CD4-positive, alpha-beta T cell treated with Interleukin-4 for 1 hour (primary cell): ENCODE results near the gene CECR2.
"Not testable (repeated sequence)": the region's sequence is repeated elsewhere in the genome, so short reads cannot be mapped to it uniquely, and the experiment has no call there.

Experiments
- DNase-seq, 2 donors: peaks; one replicate each; pipeline ENCODE4 v3.0.0-alpha.2; 2020 to 2022

CECR2 gene

DNA sequence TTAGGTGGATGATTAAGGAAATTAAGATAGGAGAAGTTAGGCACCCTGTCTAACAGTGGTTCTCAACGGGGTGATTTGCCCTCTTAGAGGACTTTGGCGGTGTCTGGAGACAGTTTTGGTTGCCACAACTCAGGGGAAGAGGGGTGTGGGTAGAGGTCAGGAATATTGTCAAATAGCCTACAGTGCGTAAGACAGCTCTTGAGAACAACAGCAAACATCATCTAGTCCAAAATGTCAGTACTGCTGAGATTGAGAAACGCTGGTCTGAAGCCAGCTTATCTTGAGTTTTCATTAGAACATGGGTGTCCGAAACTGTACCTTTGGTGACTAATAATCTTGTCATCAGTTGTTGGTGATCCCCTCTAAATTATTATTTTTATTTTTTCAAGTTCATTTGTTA is 38.4 kb downstream of the CECR2 start:
- no peak for DNase-seq

DNA sequence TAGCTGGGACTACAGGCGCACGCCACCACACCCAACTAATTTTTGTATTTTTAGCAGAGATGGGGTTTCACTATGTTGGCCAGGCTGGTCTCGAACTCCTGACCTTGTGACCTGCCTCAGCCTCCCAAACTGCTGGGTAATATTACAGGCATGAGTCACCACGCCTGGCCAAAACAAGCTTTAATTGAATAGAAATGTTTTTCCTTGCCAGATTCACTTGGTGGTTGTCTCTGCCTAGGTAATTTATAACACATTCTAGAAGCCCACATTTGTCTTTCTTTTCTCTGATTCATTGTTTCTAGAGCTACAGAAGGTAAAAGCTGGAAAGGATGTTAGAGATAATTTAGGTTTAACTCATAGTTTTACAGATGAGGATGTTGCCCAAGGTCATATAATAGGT is 41.3 kb downstream of the CECR2 start:
- no peak for DNase-seq

DNA sequence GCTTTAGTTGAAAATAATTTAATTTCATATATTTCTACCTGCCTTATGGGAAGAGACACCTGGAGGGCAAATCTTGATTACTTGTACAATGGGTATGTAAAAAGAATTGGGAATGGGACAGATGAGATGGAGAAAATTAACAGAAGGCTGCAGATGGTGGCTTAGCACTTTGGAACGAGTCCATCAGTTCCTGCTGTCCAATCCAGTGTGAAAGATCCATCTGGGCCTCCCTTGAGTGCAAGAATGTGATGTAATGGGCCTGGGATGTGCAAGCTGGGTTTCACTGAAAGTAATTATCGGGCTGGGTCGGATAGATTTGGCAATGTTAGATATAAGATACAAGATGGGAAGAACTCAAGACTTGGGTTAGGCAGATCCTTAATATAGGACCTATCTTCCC is 42.0 kb downstream of the CECR2 start:
- no peak for DNase-seq

DNA sequence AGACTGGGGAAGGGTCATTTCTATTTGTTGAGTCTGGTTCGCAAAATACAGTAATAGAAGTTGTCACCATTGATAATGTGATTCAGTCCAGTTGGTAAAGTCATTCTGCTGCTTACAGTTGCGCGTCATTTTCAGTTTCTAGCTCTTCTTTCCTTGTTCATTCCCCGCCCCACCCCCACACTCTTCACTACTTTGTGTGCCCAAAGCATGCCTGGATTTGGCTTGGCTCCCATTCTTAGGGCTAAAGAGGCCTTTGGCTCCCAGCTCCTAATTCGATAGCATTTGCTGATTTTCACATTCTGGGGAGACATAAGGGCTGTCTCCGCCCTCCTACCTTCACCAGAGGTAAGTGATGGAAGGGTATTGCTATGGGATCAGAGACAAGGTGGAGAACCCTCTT is 43.0 kb downstream of the CECR2 start:
- DNase-seq = no peak

DNA sequence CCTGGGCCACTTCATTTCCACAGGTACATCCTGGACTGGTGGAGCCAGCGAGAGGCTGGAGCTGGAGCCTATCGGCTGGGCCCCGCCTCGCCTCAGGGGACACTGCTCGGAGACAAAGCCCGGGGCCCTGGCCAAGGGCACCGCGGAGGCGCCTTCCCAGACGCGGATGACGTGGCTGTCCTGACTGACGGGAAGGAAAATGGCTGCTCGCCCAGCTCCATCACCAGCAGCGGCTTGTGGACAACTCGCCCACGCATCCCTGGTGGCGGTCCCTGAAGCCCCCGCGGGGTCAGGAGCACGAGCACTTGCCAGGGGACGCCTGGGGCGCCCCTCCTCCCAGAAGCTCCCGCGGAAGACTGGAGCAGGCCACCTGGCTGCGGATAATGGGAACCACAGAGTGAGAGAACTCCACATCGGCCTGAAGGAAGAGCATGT is 49.6 kb downstream of the CECR2 start:
- DNase-seq = no peak

GRCh38 chr22:17419348-17419747 is 50.1 kb downstream of the CECR2 start:
- DNase-seq = no peak

DNA sequence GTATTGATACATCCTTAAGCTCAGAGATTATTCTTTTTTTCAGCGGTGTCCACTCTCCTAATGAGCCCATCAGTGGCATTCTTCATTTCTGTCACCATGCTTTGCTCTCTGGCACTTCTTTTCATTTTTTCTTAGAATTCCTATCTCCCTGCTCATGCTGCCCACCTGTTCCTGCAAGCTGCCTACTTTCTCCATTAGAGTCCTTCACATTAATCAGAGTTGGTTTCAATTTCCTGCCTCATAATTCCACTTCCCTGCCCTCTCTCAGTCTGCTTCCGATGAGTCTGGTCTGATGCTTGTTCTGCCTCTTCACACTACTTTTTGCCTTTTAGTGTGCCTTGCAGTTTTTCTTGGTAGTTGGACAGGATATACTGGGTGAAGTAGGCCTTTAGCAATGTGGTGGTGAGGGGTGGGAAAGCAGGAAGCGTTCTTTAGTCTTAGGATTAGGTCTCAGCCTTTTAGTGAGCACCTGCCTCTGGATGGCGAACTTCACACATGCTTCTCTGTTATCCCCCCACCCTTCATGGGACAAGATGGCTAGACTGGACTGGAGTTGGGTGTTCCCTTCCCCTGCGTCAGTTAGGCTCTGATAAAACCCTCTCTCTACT is 53.6 kb downstream of the CECR2 start:
- no peak for DNase-seq

DNA sequence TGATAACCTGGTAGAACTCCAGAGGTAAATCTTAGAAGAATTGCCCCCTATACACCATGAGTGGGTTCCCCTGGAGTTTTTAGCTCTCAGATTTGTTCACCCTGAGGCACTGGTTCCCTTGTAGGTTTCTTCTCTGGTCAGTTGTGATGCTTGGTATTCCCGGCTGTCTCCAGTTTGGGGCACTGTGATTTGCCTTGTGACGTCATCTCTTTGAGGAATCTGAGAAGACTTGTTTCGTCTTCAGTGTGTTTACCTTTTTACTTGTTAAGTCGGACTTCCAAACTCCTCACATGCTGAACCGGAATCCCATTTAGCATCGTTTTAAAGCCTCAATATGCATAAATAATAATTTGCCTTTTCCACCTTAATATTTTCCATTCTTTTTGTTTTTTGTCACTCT is 54.4 kb downstream of the CECR2 start:
- DNase-seq = no peak

DNA sequence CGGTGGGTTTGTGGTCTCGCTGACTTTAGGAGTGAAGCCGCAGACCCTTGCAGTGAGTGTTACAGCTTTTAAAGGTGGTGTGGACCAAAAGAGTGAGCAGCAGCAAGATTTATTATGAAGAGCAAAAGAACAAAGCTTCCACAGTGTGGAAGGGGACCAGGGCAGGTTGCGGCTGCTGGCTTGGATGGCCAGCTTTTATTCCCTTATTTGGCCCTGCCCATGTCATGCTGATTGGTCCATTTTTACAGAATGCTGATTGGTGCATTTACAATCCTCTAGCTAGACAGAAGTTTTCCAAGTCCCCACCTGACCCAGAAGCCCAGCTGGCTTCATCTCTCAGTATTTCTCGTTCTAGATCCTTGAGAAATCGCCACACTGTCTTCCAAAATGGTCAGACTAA is 58.3 kb downstream of the CECR2 start:
- not testable (repeated sequence) for DNase-seq

DNA sequence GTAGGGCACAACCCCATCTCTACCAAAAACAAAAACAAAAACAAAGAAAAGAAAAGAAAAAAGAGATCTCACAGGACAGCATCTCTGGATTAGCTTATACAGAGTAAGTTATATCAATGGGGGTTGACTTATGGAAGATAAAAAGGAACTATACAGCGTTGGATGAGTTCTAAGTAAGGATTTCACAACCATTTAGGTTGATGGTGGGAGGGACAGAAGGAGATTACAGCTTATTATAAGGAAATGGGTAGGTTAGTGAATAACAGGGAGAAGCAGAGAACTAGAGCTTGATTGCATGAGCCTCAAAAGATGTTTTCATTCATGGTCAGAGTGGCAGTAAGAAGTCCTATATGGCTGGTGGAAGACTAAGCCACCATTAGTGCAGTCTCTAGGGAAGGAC is 60.3 kb downstream of the CECR2 start:
- no peak for DNase-seq

- DNase-seq = no peak
Measured at GRCh38 chr22:17430412-17430811, 61.2 kb downstream of the CECR2 start.

DNA sequence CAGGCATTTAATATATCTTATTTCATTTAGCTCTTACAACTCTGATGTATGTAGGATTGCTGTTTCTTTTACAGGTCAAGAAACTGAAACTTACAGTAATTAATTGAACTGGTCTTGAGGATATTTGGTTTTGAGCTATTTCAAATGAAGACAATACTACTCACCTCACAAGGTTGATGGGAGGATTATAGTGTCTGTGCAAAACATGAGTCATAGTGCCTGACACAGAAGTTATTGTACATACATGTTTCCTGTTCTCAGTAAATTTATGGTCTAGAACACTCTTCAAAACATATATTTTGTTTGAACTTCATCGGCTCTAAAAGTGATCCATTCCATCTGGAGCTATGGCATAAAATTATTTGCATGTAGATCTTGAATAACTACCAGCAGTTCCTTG is 61.9 kb downstream of the CECR2 start:
- DNase-seq = no peak

- DNase-seq = no peak
Measured at GRCh38 chr22:17434856-17435255, 65.6 kb downstream of the CECR2 start.

DNA sequence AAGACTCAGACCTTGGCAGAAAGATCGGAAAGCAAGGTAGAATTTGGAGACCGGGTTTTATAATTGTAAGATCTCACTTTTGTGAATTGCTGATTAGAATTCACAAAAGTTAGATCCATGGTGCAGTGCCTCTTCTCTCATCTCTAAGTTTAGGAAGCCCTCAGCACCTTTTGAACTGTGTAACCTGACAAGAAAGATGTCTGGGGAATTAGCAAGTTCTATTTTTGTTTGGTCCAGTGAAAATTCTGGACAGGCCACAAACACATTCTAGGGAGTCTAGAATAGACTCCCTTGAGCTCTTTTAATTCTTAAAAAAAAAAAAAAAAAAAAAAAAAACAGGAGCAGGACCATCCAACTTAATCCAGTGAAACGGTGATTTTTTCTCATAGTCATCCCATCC is 66.1 kb downstream of the CECR2 start:
- no peak for DNase-seq

GRCh38 chr22:17436382-17436980 is 67.2 kb downstream of the CECR2 start:
- DNase-seq = no peak

DNA sequence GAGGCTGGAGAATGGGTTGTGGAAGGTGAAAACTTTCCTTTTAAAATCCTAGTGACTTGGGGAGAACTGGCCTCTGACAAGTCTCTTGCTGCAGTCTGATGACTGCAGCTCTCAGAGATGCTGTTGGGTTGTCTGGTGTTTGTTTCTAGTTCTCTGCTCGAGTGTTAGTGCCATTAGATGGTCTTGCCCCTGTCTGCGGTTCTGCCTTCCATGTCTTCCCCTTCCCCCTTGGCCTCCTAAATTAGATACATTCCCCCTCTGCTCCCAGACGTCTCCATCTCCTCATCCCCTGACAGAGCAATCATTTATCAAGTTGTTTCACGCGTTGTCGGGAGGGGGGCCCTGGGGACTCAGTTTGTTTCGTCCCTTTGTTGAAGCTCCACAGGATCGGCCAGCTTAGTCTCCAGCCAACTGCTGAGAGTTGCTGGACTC is 67.7 kb downstream of the CECR2 start:
- DNase-seq = no peak

DNA sequence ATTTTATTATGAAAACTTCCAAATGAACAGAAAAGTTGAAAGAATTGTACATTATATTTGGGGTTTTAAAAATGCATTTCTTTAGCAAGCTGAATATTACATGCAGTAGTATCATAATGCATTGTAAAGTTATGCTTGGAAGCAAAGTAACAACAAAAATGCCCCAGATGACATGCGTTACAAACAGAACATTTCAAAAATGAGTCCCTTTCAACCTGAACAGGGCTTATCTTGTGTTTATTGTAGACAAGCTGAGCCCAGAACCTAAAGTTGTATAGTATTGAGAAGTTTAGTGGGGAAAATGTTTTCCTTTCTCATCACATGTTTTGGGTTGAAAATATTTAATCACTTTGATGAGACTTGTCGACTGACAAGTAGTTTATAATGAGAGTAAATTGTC is 68.8 kb downstream of the CECR2 start:
- DNase-seq = no peak

- DNase-seq = no peak
Measured at GRCh38 chr22:17441326-17441725, 72.1 kb downstream of the CECR2 start.

GRCh38 chr22:17443405-17444203 is 74.3 kb downstream of the CECR2 start:
- no peak for DNase-seq

GRCh38 chr22:17444204-17444504 is 74.9 kb downstream of the CECR2 start:
- DNase-seq = no peak

GRCh38 chr22:17446698-17447097 is 77.4 kb downstream of the CECR2 start:
- DNase-seq = no peak

DNA sequence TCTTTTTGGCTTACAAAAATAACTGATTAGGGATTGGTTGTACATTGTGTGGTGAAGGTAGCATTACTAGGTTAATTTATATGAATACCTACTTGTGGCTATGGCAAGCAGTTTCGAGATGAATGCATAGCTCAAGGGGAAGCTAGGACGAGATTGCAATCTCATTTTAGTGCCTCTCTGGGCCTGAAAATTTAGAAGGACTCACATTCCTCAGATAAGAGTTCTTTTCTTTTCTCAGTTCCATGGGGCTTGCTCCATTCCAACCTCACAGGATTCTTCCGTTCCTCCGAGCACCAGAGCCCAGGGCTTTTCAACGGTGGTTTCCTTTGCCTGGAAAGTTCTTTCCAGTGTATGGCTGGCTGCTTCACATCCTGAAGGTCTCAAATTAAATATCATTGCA is 82.1 kb downstream of the CECR2 start:
- DNase-seq = no peak

DNA sequence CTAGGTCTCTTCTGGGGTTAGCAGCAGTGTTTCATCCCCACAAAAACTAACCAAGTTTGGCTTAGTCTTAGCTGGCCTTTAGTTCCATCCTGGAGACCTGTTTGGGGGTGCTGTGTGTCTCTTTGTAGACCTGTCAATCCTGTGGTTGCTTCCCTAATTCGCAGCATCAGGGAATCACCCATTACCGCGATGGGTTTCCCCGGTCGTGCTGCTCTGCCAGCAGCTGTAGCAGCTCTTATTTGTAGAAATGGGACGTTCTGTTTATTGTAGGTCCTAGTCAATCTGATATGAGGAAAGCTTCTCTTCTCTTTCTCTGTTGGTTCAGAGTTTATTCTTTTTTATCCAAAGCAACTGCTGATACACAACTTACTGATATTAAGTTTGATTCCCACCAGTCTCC is 91.6 kb downstream of the CECR2 start:
- no peak for DNase-seq

GRCh38 chr22:17470880-17471500 is 101.7 kb downstream of the CECR2 start:
- DNase-seq = no peak
